ENCODE results near the gene KDM2B. TPM values are rescaled to one million over a fixed set of nuclear protein-coding genes. Genes with fewer than 3 reads are reported as not detected.

KDM2B gene
- total RNA-seq, 1 experiment from 2014 or later, result 49.3 TPM

Small RNA genes lying within 50 kb of the gene (microRNA-seq; reads per million reads assigned to microRNA genes)
- not detected for gene MIR7107

Other genes starting within 250 kb of the KDM2B start
- gene ANAPC5, start 228.6 kb downstream of the KDM2B start, total RNA-seq (2021), result 142 and 145 TPM in 2 replicates
- 54.6 and 60.6 TPM in 2 replicates for gene RNF34, start 180.9 kb downstream of the KDM2B start, total RNA-seq (2021)
- 25.6 and 28.2 TPM in 2 replicates for gene ORAI1, start 45.5 kb upstream of the KDM2B start, total RNA-seq (2021)
- 0.58 and 0.96 TPM in 2 replicates for gene MORN3, start 88.6 kb upstream of the KDM2B start, total RNA-seq (2021)
- 21.3 and 22.3 TPM in 2 replicates for gene TMEM120B, start 131.7 kb upstream of the KDM2B start, total RNA-seq (2021)
- 21.1 and 24.3 TPM in 2 replicates for gene RHOF, start 212.7 kb upstream of the KDM2B start, total RNA-seq (2021)
- gene SETD1B, start 223.0 kb upstream of the KDM2B start, total RNA-seq (2021), result 23.8 and 24.5 TPM in 2 replicates